Mesenchymal stem cell (in vitro differentiated cells and primary cell): ENCODE results near the gene MAP9. TPM values are rescaled to one million over a fixed set of nuclear protein-coding genes. Genes with fewer than 3 reads are reported as not detected.

Experiments used
- small RNA-seq: library from polyadenylated mRNA; stranded (forward); fragments of <200 nt; extraction: miRNeasy Mini kit (QIAGEN cat#:217004); gene quantifications from one replicate; pipeline ENCODE3, GENCODE V24; 2013; ENCODE audit warnings: low read depth

Gene MAP9

Small RNA genes within 50 kb of the gene (small RNA-seq; reads per million reads assigned to genes)
- gene AC097467.4 (not detected), gene YWHAEP4 (not detected)
